Gastroesophageal sphincter (tissue), 3 donors: ENCODE measurements around the gene PRKN.

Source experiments
- EP300 ChIP-seq: sonication (generic); formaldehyde crosslinking; IDR thresholded peaks from one replicate; pipeline ENCODE4 v1.6.1; 2017; ENCODE audit warnings: antibody characterized with exemption, mild to moderate bottlenecking
- POLR2A ChIP-seq, 2 donors: fragments of 450-650 bp; IDR thresholded peaks; one replicate each; pipeline ENCODE4 v1.6.1; 2017; ENCODE audit warnings: antibody characterized with exemption in 2 of 2, mild to moderate bottlenecking in 2 of 2, moderate library complexity in 1 of 2
- POLR2AphosphoS5 ChIP-seq: sonication (generic); formaldehyde crosslinking; IDR thresholded peaks from one replicate; pipeline ENCODE4 v1.6.1; 2017; ENCODE audit warnings: antibody characterized with exemption
- TF ChIP-seq, protein P1 (sequence below), 4 experiments: fragments of 200-600 bp in 2 of 4; fragments of 450-650 bp in 2 of 4; sonication (generic) in 1 of 4; IDR thresholded peaks; one replicate each; pipeline ENCODE4 v1.5.1; 2017 to 2019; ENCODE audit warnings: antibody characterized with exemption in 4 of 4, mild to moderate bottlenecking in 2 of 4, moderate library complexity in 2 of 4

DNA sequence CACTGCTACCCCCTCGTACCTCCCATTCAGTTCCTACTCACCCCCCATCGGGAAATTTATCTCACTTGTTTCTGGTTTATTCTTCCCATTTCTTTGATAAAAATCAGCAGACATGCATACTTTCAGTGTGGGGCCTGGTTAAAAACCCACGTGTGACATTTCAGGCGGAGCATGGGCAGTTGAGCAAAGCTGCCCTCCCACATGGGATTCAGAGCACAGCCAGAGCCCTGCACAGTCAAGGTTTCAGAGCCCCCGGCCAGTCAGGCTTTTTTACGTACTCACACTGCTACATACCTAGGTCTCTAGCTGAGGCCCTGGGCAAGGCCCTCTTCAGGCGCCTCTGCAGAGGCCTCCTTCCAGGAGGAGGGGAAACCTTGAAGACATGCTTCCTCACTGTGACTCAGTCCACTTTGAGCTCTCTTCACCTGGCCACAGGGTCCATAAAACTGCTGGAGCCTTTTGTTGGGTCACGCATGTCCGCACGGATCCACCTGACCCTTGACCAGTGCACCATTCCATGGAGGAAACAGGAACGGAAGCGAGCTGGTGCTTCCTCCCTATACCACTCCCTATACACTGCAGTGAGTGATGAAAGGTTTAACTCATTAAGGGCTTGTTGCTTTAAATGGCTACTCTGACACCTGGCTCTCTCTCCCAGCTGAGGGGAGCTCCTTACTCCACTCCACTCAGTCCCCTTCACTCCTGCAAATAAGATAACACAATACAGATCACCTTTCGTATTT, 713.3 kb downstream of the PRKN start:
- TF ChIP-seq, protein P1, sequence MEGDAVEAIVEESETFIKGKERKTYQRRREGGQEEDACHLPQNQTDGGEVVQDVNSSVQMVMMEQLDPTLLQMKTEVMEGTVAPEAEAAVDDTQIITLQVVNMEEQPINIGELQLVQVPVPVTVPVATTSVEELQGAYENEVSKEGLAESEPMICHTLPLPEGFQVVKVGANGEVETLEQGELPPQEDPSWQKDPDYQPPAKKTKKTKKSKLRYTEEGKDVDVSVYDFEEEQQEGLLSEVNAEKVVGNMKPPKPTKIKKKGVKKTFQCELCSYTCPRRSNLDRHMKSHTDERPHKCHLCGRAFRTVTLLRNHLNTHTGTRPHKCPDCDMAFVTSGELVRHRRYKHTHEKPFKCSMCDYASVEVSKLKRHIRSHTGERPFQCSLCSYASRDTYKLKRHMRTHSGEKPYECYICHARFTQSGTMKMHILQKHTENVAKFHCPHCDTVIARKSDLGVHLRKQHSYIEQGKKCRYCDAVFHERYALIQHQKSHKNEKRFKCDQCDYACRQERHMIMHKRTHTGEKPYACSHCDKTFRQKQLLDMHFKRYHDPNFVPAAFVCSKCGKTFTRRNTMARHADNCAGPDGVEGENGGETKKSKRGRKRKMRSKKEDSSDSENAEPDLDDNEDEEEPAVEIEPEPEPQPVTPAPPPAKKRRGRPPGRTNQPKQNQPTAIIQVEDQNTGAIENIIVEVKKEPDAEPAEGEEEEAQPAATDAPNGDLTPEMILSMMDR (IDR thresholded peaks at IDR 0.05), result no peak
- no peak for TF ChIP-seq POLR2A (IDR thresholded peaks at IDR 0.05)
- no peak for TF ChIP-seq POLR2AphosphoS5
- no peak for TF ChIP-seq EP300
